WERI-Rb-1 (cell line): ENCODE measurements around the gene CLASP2.

Experiments used
- DNase-seq: peaks from one replicate; pipeline ENCODE4 v3.0.0-alpha.2; 2020
- H3K27ac ChIP-seq: fragments of 250-450 bp; sonication (Bioruptor Pico); 2 replicates; pipeline ENCODE4 v1.5.1; 2020; ENCODE audit warnings: mild to moderate bottlenecking, moderate library complexity
- H3K27me3 ChIP-seq: fragments of 250-450 bp; sonication (Bioruptor Pico); 2 replicates; pipeline ENCODE4 v1.5.1; 2021; ENCODE audit warnings: mild to moderate bottlenecking, low read depth, moderate library complexity; ENCODE audit not compliant: insufficient read depth, severe bottlenecking
- H3K36me3 ChIP-seq: fragments of 250-450 bp; sonication (Bioruptor Pico); 2 replicates; pipeline ENCODE4 v1.5.1; 2020; ENCODE audit warnings: mild to moderate bottlenecking, moderate library complexity
- H3K4me3 ChIP-seq: 2 replicates; pipeline ENCODE4 v1.5.1; 2011; ENCODE audit warnings: low read depth, mild to moderate bottlenecking, control low read depth, low read length
- H3K9me3 ChIP-seq: fragments of 250-450 bp; sonication (Bioruptor Pico); 2 replicates; pipeline ENCODE4 v1.5.1; 2021; ENCODE audit warnings: mild to moderate bottlenecking, moderate library complexity; ENCODE audit not compliant: severe bottlenecking
- CTCF ChIP-seq: IDR thresholded peaks from 2 replicates; pipeline ENCODE4 v1.5.1; 2011; ENCODE audit warnings: low read depth, mild to moderate bottlenecking, control low read depth, inconsistent platforms, low read length

Gene CLASP2

GRCh38 chr3:33724256-33724655, 6.2 kb upstream of the CLASP2 start:
- no peak overlapping the region for H3K4me3 ChIP-seq
- no peak for TF ChIP-seq CTCF
- no peak overlapping the region for H3K27ac ChIP-seq
- H3K9me3 ChIP-seq = no peaks in the 10 kb centered on the region
- no peaks in the 10 kb centered on the region for H3K27me3 ChIP-seq
- DNase-seq = no peak
- no peaks in the 10 kb centered on the region for H3K36me3 ChIP-seq

GRCh38 chr3:33722626-33723370, 4.7 kb upstream of the CLASP2 start:
- Histone ChIP-seq H3K4me3 (no peak overlapping the region), H3K36me3 (no peaks in the 10 kb centered on the region), H3K9me3 (no peaks in the 10 kb centered on the region), H3K27me3 (no peaks in the 10 kb centered on the region), H3K27ac (no peak overlapping the region)
- no peak for DNase-seq
- TF ChIP-seq CTCF = no peak

GRCh38 chr3:33722191-33722590, 4.1 kb upstream of the CLASP2 start:
- no peak for DNase-seq
- no peak overlapping the region for H3K27ac ChIP-seq
- TF ChIP-seq CTCF = no peak
- H3K36me3 ChIP-seq = no peaks in the 10 kb centered on the region
- no peak overlapping the region for H3K4me3 ChIP-seq
- no peaks in the 10 kb centered on the region for H3K27me3 ChIP-seq
- H3K9me3 ChIP-seq = no peaks in the 10 kb centered on the region

- H3K27ac ChIP-seq = peak overlapping the region; percentile 87
- H3K9me3 ChIP-seq = no peaks in the 10 kb centered on the region
- no peak for TF ChIP-seq CTCF
- no peaks in the 10 kb centered on the region for H3K36me3 ChIP-seq
- no peaks in the 10 kb centered on the region for H3K27me3 ChIP-seq
- peak overlapping the region; percentile 91 for H3K4me3 ChIP-seq
- DNase-seq = no peak
Measured at GRCh38 chr3:33718595-33718907, 497 bp upstream of the CLASP2 start.

GRCh38 chr3:33717616-33717865, 513 bp downstream of the CLASP2 start:
- no peak for DNase-seq

More at GRCh38 chr3:33717616-33717865, 513 bp downstream of the CLASP2 start:
- Histone ChIP-seq H3K9me3 (no peaks in the 10 kb centered on the region), H3K36me3 (no peaks in the 10 kb centered on the region), H3K4me3 (peak overlapping the region; percentile 91), H3K27me3 (no peaks in the 10 kb centered on the region), H3K27ac (peak overlapping the region; percentile 87)
- no peak for TF ChIP-seq CTCF
